Stimulated activated CD4-positive, alpha-beta T cell treated with anti-CD3 and anti-CD28 coated beads, Interleukin-4, amount 100 ng/mL, for 1 hour (primary cell): ENCODE measurements around the gene TNS3.

ENCODE experiments used
- DNase-seq: peaks from one replicate; pipeline ENCODE4 v3.0.0-alpha.2; 2020

Gene TNS3

GRCh38 chr7:47418601-47419309 lies 163.2 kb downstream of the TNS3 start:
- DNase-seq, result no peak

- no peak for DNase-seq
These were observed 165.1 kb downstream of the TNS3 start for GRCh38 chr7:47416492-47417480.

GRCh38 chr7:47415318-47416212 lies 166.3 kb downstream of the TNS3 start:
- no peak for DNase-seq

GRCh38 chr7:47414342-47415317 lies 167.3 kb downstream of the TNS3 start:
- no peak for DNase-seq

GRCh38 chr7:47413526-47414341 lies 168.2 kb downstream of the TNS3 start:
- no peak for DNase-seq

GRCh38 chr7:47411901-47412300 lies 170.0 kb downstream of the TNS3 start:
- no peak for DNase-seq

GRCh38 chr7:47411281-47411869 lies 170.5 kb downstream of the TNS3 start:
- no peak for DNase-seq

- DNase-seq, result no peak
These were observed 173.2 kb downstream of the TNS3 start for GRCh38 chr7:47408675-47409074.

- DNase-seq, result no peak
These were observed 173.9 kb downstream of the TNS3 start for GRCh38 chr7:47407821-47408674.

- DNase-seq, result no peak
These were observed 174.8 kb downstream of the TNS3 start for GRCh38 chr7:47407136-47407535.

GRCh38 chr7:47406801-47407129 lies 175.1 kb downstream of the TNS3 start:
- DNase-seq, result no peak

- no peak for DNase-seq
These were observed 175.8 kb downstream of the TNS3 start for GRCh38 chr7:47405921-47406800.

- DNase-seq, result no peak
These were observed 176.5 kb downstream of the TNS3 start for GRCh38 chr7:47405286-47405904.

- no peak for DNase-seq
These were observed 177.9 kb downstream of the TNS3 start for GRCh38 chr7:47404010-47404409.

- no peak for DNase-seq
These were observed 178.7 kb downstream of the TNS3 start for GRCh38 chr7:47402941-47403866.

- no peak for DNase-seq
These were observed 180.0 kb downstream of the TNS3 start for GRCh38 chr7:47401611-47402570.
